ENCODE measurements around the gene SMOC1.

Gene SMOC1

DNA sequence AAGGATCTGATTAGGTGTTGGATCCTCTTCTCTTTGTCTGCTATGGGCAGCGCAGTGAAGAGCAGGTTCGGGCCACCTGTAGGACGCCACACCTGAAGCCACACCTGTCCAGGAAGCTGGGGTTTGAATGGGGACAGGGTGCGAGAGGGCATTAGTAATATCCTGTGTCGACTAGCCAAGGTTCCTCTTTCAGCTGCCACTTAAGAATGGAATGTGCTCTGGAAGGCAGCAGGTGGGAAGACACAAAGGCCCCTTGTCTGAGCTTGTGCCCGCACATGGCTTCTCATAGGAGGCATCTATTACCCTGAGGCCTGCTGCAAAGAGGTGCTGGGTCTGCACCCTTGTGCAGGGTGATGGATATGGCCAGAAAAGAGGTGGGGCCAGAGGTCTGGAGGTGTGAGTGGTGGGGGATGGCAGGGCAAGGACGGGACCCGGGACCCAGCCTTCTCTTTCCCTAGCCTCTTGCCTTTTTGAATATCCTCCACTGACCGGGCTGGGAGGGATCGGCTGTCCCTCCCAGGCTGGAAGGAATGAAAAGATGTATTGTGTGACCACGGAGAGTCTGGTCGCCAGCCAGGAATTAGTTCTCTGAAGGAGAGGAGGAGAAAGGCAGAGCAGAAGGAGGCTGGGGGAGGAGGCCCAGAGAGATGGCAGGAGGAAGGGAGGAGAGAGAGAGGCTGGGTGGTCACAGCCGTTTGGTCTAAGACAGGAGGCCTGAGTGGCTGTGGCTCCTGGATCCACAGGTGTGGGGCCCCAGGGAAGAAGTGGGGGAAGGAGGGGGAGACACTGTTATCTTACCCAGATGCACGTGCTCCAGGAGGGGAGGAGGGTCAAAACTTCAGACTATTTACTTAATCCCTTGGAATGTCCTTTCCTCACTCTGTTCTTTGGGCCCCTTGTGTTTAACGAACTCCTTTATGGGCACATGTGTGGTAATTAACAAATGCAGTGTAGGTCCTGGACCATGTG is 101.5 kb downstream of the SMOC1 start:
- DNase-seq (ENCODE audit: low read depth in 2 of 2), result no peak

DNA sequence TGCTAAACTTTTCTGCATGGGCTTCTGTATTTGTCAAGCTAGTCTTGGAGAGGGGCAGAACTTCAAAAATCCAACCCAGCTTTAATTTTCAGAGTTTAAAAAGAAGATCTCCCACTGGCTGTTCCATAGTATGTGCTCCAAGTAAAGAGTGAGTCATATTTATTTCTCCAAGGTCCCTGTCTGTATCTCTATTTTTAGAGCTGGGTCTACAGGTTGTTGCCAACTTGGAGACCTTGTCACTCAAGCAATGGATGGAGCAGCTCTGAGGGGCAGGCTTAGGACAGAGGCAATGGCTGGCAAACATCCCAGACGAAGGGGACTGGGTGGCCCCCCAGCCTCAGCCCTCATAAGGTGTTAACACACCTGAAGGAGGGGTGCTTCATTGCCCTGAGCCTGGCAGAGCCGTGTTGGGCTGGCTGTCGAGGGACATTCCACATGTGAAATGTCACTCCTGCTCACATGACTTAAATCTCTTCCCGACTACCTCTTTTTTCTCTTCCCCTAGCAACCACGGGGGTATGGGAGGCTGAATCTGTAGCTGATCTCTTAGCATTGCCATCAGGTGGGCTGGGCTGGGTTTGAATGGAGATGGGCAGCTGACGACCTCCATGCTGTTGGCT is 103.1 kb downstream of the SMOC1 start:
- no peak for DNase-seq (ENCODE audit: low read depth in 2 of 2)

- DNase-seq (ENCODE audit: low read depth in 2 of 2), result no peak
Observed at GRCh38 chr14:69982886-69983285, 103.7 kb downstream of the SMOC1 start.

GRCh38 chr14:69983317-69983716 is 104.1 kb downstream of the SMOC1 start:
- DNase-seq (ENCODE audit: low read depth in 2 of 2), result no peak

DNA sequence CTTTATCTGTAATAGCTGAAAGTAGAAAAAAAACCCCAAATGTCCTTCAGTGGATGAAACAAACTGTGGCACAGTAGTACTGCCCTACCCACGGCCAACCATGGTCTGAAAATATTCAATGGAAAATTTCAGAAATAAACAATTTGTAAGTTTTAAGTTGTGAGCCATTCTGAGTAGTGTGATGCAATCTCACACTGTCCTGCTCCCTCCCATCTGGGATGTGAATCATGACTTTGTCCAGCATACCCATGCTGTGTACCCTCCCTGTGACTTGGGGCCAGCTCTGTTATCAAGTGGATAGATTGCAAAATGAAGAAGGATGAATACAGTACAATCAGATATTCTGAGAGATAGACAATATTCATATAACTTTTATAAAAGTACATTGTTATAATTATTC is 106.2 kb downstream of the SMOC1 start:
- no peak for DNase-seq (ENCODE audit: low read depth in 2 of 2)

DNA sequence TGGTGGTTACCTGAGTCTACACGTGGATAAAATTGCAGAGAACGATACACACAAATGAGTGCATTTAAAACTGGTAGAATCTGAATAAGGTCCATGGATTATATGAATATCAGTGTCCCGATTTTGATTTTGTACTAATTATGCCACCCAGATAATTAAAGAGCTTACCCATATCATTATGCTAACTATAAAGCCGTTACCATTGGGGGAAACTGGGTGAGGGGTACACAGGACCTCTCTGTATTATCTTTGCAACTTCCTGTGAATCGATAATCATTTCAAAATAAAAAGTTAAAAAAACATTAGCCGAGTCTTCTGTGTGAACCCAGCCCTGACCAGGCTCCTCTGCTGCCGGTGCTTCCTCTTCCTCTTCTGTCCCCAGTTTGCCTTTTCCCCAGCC is 107.1 kb downstream of the SMOC1 start:
- no peak for DNase-seq (ENCODE audit: low read depth in 2 of 2)

DNA sequence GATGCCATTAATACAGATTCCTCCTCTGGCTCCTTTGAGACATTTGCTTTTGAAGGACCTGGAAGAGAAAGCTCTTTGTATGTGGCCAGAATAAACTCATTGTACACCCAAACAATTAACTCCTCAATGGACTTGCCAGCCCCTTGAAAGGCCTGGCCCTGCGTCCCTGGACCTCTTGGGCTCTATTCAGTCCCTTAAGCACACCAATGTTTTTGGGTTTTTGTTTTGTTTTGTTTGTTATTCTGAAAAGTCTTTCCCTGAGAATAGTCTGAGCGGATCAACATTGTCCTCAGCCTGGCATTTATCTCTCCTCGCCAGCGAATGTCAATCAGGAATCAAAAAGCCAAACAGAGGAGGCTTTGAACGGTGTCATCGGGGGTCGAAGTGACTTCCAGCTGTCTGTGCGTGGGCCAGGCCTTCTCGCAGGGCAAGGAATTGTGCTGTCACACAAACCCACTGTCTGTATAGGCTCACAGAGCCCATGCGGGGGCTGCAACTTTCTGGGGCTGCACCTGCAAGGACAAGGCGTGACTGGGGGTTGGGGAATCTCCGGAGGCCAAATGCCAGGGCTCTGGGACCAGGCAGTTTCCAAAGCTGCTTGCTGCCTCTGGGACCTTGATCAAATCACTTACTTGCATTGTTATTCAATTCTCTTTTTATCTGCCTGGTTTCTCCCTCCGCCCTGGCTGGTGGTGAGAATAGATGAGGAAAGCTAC is 108.3 kb downstream of the SMOC1 start:
- DNase-seq (ENCODE audit: low read depth in 2 of 2), result no peak

GRCh38 chr14:69988979-69989378 is 109.8 kb downstream of the SMOC1 start:
- DNase-seq (ENCODE audit: low read depth in 2 of 2), result no peak

GRCh38 chr14:69989622-69990021 is 110.4 kb downstream of the SMOC1 start:
- DNase-seq (ENCODE audit: low read depth in 2 of 2), result no peak

GRCh38 chr14:69990323-69990722 is 111.1 kb downstream of the SMOC1 start:
- no peak for DNase-seq (ENCODE audit: low read depth in 2 of 2)

DNA sequence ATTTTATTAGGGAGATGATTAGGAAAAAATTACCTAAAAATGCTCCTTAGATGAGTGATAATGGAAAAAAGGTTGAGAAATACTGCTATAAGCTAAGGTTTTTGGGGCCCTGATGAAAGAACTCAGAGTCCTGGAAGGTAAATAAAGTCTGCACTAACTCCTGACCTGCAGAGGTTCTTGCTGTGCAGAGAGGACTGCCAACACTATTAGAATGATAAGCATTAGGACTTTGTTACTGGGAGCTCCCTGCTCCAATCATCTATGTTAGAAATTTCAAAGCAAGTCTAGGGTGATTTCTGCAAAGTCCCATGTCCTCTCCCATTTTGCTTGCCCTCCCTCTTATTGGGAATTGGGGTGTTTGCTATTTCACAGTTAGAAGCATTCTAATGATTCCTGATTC is 112.2 kb downstream of the SMOC1 start:
- DNase-seq (ENCODE audit: low read depth in 2 of 2), result no peak

DNA sequence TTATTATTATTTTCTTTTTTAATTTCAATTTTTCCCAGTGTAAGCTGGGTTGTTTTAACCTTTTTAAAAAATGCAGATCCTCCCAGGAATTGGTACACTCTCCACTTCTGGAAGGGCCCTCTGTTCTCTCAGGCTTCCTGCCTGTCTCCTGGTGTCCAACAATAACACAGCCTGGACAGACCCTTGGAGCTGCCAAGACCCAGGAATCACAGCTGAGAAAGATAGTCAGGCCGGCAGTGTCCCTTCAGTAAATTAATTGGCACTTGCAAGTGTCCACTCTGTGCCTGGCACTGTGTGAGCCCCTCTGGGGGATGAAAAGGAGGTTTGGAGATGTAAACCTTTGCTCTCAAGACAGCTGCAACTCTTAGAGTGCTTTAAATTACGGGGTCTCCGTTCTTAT is 113.3 kb downstream of the SMOC1 start:
- no peak for DNase-seq (ENCODE audit: low read depth in 2 of 2)

- no peak for DNase-seq (ENCODE audit: low read depth in 2 of 2)
Observed at GRCh38 chr14:69993326-69993725, 114.1 kb downstream of the SMOC1 start.

GRCh38 chr14:69994002-69994401 is 114.8 kb downstream of the SMOC1 start:
- DNase-seq (ENCODE audit: low read depth in 2 of 2), result no peak

DNA sequence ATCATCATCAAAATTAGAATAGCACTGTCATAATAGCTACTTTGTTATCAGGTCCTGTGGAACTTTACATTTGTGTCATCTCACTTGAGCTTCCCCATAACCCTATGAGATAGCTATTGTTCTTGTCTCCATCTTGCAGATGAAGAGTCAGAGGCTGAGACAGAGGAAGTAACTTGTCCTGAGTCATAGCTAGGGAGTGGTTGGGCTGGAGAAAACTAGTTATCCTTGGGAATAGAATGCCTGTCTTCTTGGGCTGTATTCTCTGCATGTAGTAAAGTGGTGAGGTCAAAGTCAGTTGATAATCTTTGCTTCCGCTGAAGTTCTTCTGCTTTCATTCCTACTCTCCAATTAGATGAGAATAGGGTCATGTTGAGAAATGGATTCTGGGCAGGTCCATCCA is 117.0 kb downstream of the SMOC1 start:
- DNase-seq (ENCODE audit: low read depth in 2 of 2), result no peak

- DNase-seq (ENCODE audit: low read depth in 2 of 2), result no peak
Observed at GRCh38 chr14:69997849-69998248, 118.6 kb downstream of the SMOC1 start.

DNA sequence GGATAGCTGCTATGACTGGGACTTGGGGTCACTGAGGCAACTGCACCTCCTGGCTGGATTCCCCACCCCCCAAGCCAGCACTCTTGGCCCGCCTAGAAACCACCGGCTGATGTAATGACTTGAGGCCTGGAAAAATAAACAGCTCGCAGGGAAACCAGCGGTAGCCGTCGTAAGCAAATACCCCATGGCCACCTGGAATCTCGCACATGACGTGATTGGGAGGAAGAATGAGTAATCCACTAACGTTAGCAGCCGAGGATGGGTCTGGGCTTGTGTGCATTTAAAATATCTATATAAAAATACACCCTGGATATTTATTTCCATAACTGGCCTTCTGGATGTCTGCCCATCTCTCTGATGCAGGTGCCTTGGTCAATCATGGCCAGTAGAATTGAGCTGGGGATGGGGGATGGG is 120.1 kb downstream of the SMOC1 start:
- no peak for DNase-seq (ENCODE audit: low read depth in 2 of 2)

DNA sequence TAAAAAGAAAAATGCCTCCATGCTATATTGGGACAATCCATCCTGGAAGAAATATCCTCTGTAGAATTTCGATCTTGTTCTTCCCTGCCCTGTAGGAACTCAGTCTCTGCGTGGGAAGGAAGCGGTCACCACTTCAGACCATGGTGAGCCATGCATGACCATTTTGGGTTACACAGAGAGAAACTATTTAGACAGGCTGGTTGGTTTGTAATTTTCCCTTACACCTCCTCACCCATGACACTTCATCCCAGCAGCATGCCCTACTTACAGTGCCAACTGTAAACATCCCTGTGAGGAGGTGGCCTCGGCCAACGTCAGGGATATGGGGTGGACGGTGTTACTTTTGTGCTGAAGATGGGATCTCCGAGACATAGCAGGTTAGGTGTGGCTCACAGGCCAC is 121.4 kb downstream of the SMOC1 start:
- no peak for DNase-seq (ENCODE audit: low read depth in 2 of 2)

DNA sequence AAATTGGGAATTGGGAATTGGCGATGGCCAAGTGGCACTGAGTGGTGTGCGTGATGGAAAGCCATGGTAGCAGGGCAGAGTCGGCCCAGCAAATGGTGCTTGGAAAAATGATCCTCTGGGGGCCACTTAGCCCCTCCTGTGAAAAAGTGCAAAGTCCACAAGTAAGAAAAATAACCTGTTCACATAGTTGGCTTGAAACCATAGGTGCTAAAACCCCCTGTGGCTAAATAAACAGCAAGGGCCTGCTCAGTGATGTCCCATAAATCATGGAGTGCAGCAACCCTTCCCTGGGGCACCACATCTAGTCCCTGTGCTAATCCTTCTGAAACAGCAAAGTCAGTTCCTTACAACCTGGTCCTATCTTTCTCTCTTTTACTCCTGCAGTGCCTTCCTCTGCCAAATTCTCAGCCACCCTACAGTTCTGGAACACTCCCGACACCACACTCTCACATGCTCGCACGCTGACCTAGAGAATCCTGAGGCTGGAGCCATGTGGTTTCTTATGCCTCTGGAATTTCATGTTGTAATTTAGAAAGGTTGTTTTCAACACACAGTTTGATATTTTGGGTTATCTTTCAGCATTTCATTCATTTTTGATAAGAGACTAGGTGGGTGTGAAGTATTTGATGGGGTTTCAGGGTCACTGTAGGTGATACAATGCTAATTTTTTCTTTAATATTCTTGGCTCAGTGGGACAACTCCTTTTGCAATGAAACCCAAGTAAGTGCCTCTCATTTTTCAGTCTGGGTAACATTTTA is 123.6 kb downstream of the SMOC1 start:
- no peak for DNase-seq (ENCODE audit: low read depth in 2 of 2)

- no peak for DNase-seq (ENCODE audit: low read depth in 2 of 2)
Observed at GRCh38 chr14:70004791-70005190, 125.6 kb downstream of the SMOC1 start.

DNA sequence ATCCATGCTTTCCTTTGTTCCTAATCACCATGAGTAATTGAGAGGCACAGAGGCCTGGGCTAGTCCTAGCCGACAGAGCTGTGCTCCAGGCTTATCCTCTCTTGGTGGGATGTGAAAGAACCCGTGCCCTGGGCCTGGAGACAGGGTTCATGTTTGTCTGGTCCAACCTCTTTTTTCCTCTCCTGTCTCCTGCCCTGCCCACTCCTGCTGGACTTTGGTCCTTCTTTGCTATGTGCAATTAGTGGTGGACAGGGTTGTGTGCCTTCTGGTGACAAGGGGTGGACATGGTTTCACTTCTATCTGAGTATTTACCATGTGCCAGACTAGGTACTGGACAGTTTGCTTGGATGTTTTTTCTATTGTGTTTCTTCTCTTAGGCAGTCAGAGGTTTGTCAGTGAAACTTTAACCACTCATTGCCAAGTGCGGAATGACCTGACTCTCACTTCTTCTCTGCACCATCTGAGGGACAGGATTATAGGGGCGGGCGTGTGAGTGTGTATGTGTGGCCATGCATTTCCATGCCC is 126.1 kb downstream of the SMOC1 start:
- no peak for DNase-seq (ENCODE audit: low read depth in 2 of 2)

- DNase-seq (ENCODE audit: low read depth in 2 of 2), result no peak
Observed at GRCh38 chr14:70006699-70007098, 127.5 kb downstream of the SMOC1 start.
